ENCODE results near the gene ABCC4. TPM values are rescaled to one million over a fixed set of nuclear protein-coding genes. Genes with fewer than 3 reads are reported as not detected.
A peak's percentile ranks its signal among the peaks of the same experiment; 100 is the strongest.
"Not testable (repeated sequence)": the region's sequence is repeated elsewhere in the genome, so short reads cannot be mapped to it uniquely, and the experiment has no call there.

ABCC4 gene
- total RNA-seq, 1 donor = 21.4 TPM

GRCh38 chr13:95182570-95183265 lies 118.5 kb downstream of the ABCC4 start:
- TF ChIP-seq CTCF (IDR thresholded peaks at IDR 0.05; ENCODE audit: insufficient read depth, low read length) = no peak
- no peak overlapping the region for H3K4me3 ChIP-seq (ENCODE audit: low read depth, low read length)
- no peak for DNase-seq (ENCODE audit: low read depth)

- no peak for DNase-seq (ENCODE audit: low read depth)
- H3K4me3 ChIP-seq (ENCODE audit: low read depth, low read length) = no peak overlapping the region
- no peak for TF ChIP-seq CTCF (IDR thresholded peaks at IDR 0.05; ENCODE audit: insufficient read depth, low read length)
Observed at GRCh38 chr13:95181586-95181985, 119.7 kb downstream of the ABCC4 start.

GRCh38 chr13:95180513-95181245 lies 120.6 kb downstream of the ABCC4 start:
- no peak for TF ChIP-seq CTCF (IDR thresholded peaks at IDR 0.05; ENCODE audit: insufficient read depth, low read length)
- peak; percentile 10 for DNase-seq (ENCODE audit: low read depth)
- no peak overlapping the region for H3K4me3 ChIP-seq (ENCODE audit: low read depth, low read length)

GRCh38 chr13:95176611-95177259 lies 124.5 kb downstream of the ABCC4 start:
- no peak for TF ChIP-seq CTCF (IDR thresholded peaks at IDR 0.05; ENCODE audit: insufficient read depth, low read length)
- peak; percentile 75 for DNase-seq (ENCODE audit: low read depth)

GRCh38 chr13:95174517-95174916 lies 126.7 kb downstream of the ABCC4 start:
- DNase-seq (ENCODE audit: low read depth) = no peak
- H3K4me3 ChIP-seq (ENCODE audit: low read depth, low read length) = no peak overlapping the region
- no peak for TF ChIP-seq CTCF (IDR thresholded peaks at IDR 0.05; ENCODE audit: insufficient read depth, low read length)

More at GRCh38 chr13:95176611-95177259, 124.5 kb downstream of the ABCC4 start:
- no peak overlapping the region for H3K4me3 ChIP-seq (ENCODE audit: low read depth, low read length)

GRCh38 chr13:95168191-95168590 lies 133.1 kb downstream of the ABCC4 start:
- H3K4me3 ChIP-seq (ENCODE audit: low read depth, low read length) = no peak overlapping the region
- no peak for TF ChIP-seq CTCF (IDR thresholded peaks at IDR 0.05; ENCODE audit: insufficient read depth, low read length)
- no peak for DNase-seq (ENCODE audit: low read depth)

GRCh38 chr13:95167003-95167402 lies 134.2 kb downstream of the ABCC4 start:
- not testable (repeated sequence) for DNase-seq (ENCODE audit: low read depth); H3K4me3 ChIP-seq (ENCODE audit: low read depth, low read length)

Data from fibroblast of the aortic adventitia (primary cell).